Upper lobe of right lung (tissue), 1 donor: Measurements from ENCODE around the gene OPCML. TPM values are rescaled to one million over a fixed set of nuclear protein-coding genes. Genes with fewer than 3 reads are reported as not detected.

Source experiments
- ATAC-seq: fragments of 200-7000 bp; cut with Tn5 transposase; one replicate; pipeline ENCODE4 v1.9.1; 2020; ENCODE audit warnings: mild to moderate bottlenecking, moderate library complexity
- DNase-seq: peaks from one replicate; pipeline ENCODE4 v3.0.0-alpha.2; 2020
- H3K27ac ChIP-seq: fragments of 200-600 bp; one replicate; pipeline ENCODE4 v1.8.0; 2022
- H3K27me3 ChIP-seq: fragments of 200-600 bp; one replicate; pipeline ENCODE4 v1.8.0; 2022; ENCODE audit warnings: mild to moderate bottlenecking
- H3K36me3 ChIP-seq: fragments of 200-600 bp; one replicate; pipeline ENCODE4 v1.8.0; 2022
- H3K4me1 ChIP-seq: fragments of 200-600 bp; one replicate; pipeline ENCODE4 v1.8.0; 2022
- H3K4me3 ChIP-seq: fragments of 200-600 bp; one replicate; pipeline ENCODE4 v1.8.0; 2022; ENCODE audit warnings: mild to moderate bottlenecking
- H3K9me3 ChIP-seq: fragments of 200-600 bp; one replicate; pipeline ENCODE4 v1.8.0; 2022
- intact Hi-C: fragments of 100-400 bp; cut with DNase I; formaldehyde crosslinking; loops from one replicate; pipeline ENCODE4 v1.11.0; 2022
- total RNA-seq: library from RNA; stranded (reverse); fragmentation: NEBNext Ultra II Directional; extraction: Animal tissue kit (Norgen Biotek cat#: 25700); gene quantifications from one replicate; pipeline ENCODE4 v1.2.1, GENCODE V29; 2021
- TF ChIP-seq, protein P1 (sequence below): fragments of 200-600 bp; IDR thresholded peaks from one replicate; pipeline ENCODE4 v1.8.0; 2022; ENCODE audit warnings: antibody characterized with exemption
- donor health status: DM: no; HTN: yes; CAD: no; lungs with severe emphysema.

OPCML gene
- total RNA-seq, 1 donor from 2014 or later = not detected

DNA sequence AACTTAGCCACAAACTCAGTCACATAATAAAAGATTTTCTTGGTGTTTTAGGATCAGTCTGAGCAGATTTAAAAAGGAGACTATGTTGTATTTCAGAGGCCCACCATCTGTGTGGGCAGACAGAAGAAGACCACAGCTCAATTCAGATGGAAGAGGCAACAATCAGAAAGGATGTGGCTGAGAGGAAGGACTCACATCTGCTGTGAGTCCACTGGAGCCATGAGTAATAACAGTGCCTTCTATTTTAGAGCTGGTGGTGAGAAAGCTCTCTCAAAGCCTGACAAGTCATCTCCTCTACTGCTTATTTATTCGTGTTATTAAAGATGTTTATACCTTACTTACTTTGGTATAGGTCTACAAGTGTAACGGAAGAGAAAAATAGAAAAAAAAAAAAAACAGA, 357.2 kb downstream of the OPCML start:
- H3K36me3 ChIP-seq = no peaks in the 10 kb centered on the region
- H3K4me3 ChIP-seq = no peak overlapping the region
- H3K4me1 ChIP-seq = no peaks in the 10 kb centered on the region
- H3K9me3 ChIP-seq = no peaks in the 10 kb centered on the region
- H3K27ac ChIP-seq = no peak overlapping the region
- DNase-seq (no peak), ATAC-seq (no peak)
- no peaks in the 10 kb centered on the region for H3K27me3 ChIP-seq
- intact Hi-C loops = no loop called here
- TF ChIP-seq, protein P1, sequence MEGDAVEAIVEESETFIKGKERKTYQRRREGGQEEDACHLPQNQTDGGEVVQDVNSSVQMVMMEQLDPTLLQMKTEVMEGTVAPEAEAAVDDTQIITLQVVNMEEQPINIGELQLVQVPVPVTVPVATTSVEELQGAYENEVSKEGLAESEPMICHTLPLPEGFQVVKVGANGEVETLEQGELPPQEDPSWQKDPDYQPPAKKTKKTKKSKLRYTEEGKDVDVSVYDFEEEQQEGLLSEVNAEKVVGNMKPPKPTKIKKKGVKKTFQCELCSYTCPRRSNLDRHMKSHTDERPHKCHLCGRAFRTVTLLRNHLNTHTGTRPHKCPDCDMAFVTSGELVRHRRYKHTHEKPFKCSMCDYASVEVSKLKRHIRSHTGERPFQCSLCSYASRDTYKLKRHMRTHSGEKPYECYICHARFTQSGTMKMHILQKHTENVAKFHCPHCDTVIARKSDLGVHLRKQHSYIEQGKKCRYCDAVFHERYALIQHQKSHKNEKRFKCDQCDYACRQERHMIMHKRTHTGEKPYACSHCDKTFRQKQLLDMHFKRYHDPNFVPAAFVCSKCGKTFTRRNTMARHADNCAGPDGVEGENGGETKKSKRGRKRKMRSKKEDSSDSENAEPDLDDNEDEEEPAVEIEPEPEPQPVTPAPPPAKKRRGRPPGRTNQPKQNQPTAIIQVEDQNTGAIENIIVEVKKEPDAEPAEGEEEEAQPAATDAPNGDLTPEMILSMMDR = no peak

DNA sequence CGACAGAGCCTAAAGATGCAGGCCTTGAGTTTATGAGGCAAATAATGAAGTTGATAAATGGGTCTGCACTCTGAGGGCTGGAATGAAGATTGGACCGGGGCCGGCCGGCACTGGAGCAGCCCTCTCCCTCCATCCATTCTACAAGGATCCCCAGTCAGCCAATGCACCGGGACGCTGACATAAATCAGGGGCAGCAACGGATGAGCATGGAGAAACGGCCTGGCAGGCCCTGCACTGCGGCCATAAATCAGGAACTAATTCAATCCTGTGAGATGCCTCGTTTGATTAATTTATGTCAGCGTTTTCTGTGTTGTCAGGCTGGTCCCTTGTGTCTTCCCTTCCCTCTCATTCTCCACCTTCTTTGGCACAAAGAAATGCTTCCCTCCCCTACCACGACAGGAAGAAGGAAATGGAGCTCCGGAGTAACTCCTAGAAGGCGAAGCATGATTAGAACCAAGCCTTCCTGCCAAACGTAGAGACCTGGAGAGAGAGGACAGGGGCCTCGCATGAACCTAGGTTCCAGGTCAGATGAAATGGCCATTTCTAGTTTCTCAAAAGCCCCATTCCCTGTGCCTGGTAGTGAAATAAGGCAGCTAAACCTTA, 358.4 kb downstream of the OPCML start:
- intact Hi-C loops = no loop called here
- no peak for DNase-seq
- Histone ChIP-seq H3K27ac (no peak overlapping the region), H3K9me3 (no peaks in the 10 kb centered on the region), H3K27me3 (no peaks in the 10 kb centered on the region), H3K4me1 (no peaks in the 10 kb centered on the region), H3K4me3 (no peak overlapping the region), H3K36me3 (no peaks in the 10 kb centered on the region)
- no peak for ATAC-seq
- TF ChIP-seq, protein P1 = no peak

DNA sequence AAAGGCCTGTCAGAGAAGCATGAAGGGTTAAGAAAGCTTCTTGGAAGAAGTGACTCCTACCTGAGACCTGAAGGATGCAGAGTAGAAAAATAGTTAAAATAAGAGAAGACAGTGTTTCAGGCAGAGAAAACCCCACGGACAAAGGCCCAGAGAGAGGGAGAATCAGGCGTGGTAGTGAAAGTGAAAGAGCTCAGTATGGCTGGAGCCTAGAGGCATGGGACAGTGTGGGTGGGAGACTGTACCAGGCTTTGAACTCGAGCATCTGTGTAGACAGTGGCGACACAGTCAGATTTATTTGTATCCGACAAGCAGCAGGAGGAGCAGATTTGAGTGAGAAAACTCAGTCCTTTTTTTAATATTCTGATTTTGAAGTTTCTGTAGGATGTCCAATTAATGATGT, 360.0 kb downstream of the OPCML start:
- no peaks in the 10 kb centered on the region for H3K9me3 ChIP-seq
- no peaks in the 10 kb centered on the region for H3K27me3 ChIP-seq
- no peak for ATAC-seq
- H3K27ac ChIP-seq = no peak overlapping the region
- no peaks in the 10 kb centered on the region for H3K4me1 ChIP-seq
- no peak overlapping the region for H3K4me3 ChIP-seq
- intact Hi-C loops = no loop called here
- TF ChIP-seq, protein P1 = no peak
- no peak for DNase-seq
- no peaks in the 10 kb centered on the region for H3K36me3 ChIP-seq

DNA sequence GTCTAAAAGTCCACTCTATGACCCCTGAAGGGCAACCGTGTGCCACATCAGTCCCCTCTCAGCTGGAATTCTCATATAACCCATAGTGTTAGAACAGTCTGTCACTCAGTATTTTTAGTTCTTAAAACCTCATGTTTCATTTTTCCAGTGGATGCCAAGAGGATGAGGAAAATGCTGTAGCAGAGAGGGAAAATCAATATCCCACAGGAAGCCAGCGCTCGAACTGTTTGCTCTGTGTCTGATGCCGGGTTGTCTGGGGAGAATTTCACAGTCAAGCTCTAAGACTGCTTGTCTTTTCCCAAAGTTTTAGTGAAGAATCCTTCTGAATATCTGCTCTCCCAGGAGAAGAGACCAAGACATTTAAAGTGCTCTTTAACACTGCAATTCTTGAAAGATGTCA, 360.9 kb downstream of the OPCML start:
- Histone ChIP-seq H3K27ac (no peak overlapping the region), H3K4me1 (no peaks in the 10 kb centered on the region), H3K27me3 (no peaks in the 10 kb centered on the region), H3K36me3 (no peaks in the 10 kb centered on the region), H3K4me3 (no peak overlapping the region), H3K9me3 (no peaks in the 10 kb centered on the region)
- no peak for ATAC-seq
- TF ChIP-seq, protein P1 = no peak
- intact Hi-C loops = no loop called here
- no peak for DNase-seq

DNA sequence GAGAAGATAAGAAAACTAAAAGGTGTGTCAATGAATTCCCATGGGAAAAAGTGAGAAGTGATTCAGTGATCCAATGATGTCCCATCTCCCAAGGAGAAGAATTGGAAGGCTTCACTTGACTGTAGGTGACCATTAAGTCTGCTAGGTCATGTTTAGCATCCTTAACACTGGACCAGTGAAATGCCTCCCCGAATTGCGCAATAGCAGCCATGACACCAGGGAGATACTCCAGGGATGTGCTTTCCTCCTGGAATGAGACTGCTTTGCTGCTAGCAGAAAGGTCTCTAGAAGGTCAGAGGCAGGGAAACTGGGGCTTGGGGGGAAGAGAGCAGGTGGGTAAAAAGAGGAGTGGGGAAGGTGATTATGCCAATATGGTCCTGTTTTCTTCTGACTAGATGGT, 364.3 kb downstream of the OPCML start:
- Histone ChIP-seq H3K4me3 (no peak overlapping the region), H3K9me3 (no peaks in the 10 kb centered on the region), H3K27ac (no peak overlapping the region), H3K36me3 (no peaks in the 10 kb centered on the region), H3K27me3 (no peaks in the 10 kb centered on the region), H3K4me1 (peaks cover 3% of the 10 kb centered on the region)
- no peak for ATAC-seq
- intact Hi-C loops = no loop called here
- DNase-seq = no peak
- TF ChIP-seq, protein P1 = no peak

DNA sequence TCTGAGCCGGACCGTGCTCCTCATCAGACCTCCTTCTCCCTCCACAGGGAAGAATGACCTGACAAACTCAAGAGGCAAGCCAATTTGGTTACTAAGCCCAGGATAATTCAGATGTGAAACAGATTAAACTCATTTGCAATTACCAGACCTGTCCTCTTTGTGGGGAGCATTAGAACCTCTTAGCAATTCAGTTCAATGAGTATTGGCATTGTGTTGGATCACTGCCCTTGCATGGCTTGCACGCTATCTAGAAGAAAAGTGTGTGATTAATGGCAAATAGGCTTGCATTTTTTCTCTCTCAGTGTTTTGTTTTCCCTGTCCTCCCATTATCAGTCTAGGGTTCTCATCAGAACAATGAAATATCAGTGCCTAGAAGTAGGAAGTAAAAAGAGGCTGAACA, 365.6 kb downstream of the OPCML start:
- no peaks in the 10 kb centered on the region for H3K27me3 ChIP-seq
- ATAC-seq (no peak), DNase-seq (no peak)
- TF ChIP-seq, protein P1 = no peak
- no peak overlapping the region for H3K4me3 ChIP-seq
- H3K36me3 ChIP-seq = no peaks in the 10 kb centered on the region
- no peaks in the 10 kb centered on the region for H3K9me3 ChIP-seq
- intact Hi-C loops = no loop called here
- H3K27ac ChIP-seq = no peak overlapping the region
- H3K4me1 ChIP-seq = peaks cover 3% of the 10 kb centered on the region
